ENCODE results near the gene CCDC50.

CCDC50 gene

DNA sequence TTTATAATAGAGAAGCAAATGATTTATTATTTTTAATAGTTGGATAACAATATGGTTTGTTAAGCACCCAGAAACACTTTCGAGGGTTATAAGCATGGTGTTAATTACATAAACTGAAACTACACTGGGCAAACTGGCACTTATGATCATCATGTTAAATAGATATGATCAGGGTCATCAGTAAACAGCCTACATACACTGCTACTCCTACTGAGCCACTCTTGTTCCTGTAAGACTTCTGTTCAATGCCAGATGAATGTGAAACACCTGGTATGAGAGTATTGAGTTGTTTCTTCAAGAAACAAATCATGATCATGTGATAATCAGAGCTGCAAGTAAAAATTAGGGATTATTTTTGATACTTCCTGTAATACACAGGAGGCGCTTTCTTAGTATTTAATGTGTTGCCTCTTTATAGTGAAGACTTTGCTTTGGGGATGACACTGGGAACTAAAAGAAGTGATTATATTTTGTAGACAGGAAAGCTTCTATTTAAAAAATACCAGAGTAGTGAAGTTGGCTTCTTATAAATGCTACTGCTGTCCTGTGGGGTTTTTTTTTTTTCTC, 33.4 kb downstream of the CCDC50 start:
- Histone ChIP-seq H3K27me3 (ENCODE audit: insufficient read depth, low read length) (no peaks in the 10 kb centered on the region), H3K4me3 (ENCODE audit: low read depth, low read length) (no peak overlapping the region), H3K4me1 (ENCODE audit: control insufficient read depth, insufficient read depth, low read length, unreplicated experiment) (peaks cover 12% of the 10 kb centered on the region), H3K36me3 (ENCODE audit: insufficient read depth, low read length) (peaks cover 42% of the 10 kb centered on the region), H3K79me2 (ENCODE audit: control insufficient read depth, insufficient read depth, low read length, unreplicated experiment) (peaks cover 7% of the 10 kb centered on the region), H3K27ac (ENCODE audit: low read depth, low read length) (no peak overlapping the region), H2AFZ (ENCODE audit: low read length, unreplicated experiment) (no peak overlapping the region)

GRCh38 chr3:191363221-191363620, 34.0 kb downstream of the CCDC50 start:
- peaks cover 3% of the 10 kb centered on the region for H3K79me2 ChIP-seq (ENCODE audit: control insufficient read depth, insufficient read depth, low read length, unreplicated experiment)
- no peak overlapping the region for H2AFZ ChIP-seq (ENCODE audit: low read length, unreplicated experiment)
- H3K27ac ChIP-seq (ENCODE audit: low read depth, low read length), result no peak overlapping the region
- peaks cover 41% of the 10 kb centered on the region for H3K36me3 ChIP-seq (ENCODE audit: insufficient read depth, low read length)
- peaks cover 12% of the 10 kb centered on the region for H3K4me1 ChIP-seq (ENCODE audit: control insufficient read depth, insufficient read depth, low read length, unreplicated experiment)
- no peaks in the 10 kb centered on the region for H3K27me3 ChIP-seq (ENCODE audit: insufficient read depth, low read length)
- H3K4me3 ChIP-seq (ENCODE audit: low read depth, low read length), result no peak overlapping the region

DNA sequence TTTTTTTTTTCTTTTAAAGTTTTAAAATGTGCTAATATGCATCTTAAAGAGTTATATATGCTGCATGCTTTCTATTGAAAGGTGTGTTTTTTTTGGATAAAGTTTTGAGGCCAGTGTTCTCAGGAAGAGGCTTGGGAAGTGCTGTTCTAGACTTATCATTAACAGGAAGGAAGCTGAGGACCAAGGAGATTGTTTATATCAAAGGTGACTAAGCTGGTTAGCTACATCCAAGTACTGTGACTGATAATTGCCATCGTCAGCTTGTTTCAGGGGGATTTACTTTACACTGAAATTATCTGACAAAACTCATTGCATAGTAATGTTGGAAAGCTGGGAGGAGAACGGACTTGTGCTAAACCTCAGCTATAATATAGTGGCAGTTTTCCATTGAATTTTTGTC, 37.5 kb downstream of the CCDC50 start:
- Histone ChIP-seq H3K27me3 (ENCODE audit: insufficient read depth, low read length) (no peaks in the 10 kb centered on the region), H3K79me2 (ENCODE audit: control insufficient read depth, insufficient read depth, low read length, unreplicated experiment) (no peaks in the 10 kb centered on the region), H3K4me1 (ENCODE audit: control insufficient read depth, insufficient read depth, low read length, unreplicated experiment) (peaks cover 12% of the 10 kb centered on the region), H3K36me3 (ENCODE audit: insufficient read depth, low read length) (peaks cover 24% of the 10 kb centered on the region), H2AFZ (ENCODE audit: low read length, unreplicated experiment) (no peak overlapping the region), H3K27ac (ENCODE audit: low read depth, low read length) (no peak overlapping the region), H3K4me3 (ENCODE audit: low read depth, low read length) (no peak overlapping the region)

DNA sequence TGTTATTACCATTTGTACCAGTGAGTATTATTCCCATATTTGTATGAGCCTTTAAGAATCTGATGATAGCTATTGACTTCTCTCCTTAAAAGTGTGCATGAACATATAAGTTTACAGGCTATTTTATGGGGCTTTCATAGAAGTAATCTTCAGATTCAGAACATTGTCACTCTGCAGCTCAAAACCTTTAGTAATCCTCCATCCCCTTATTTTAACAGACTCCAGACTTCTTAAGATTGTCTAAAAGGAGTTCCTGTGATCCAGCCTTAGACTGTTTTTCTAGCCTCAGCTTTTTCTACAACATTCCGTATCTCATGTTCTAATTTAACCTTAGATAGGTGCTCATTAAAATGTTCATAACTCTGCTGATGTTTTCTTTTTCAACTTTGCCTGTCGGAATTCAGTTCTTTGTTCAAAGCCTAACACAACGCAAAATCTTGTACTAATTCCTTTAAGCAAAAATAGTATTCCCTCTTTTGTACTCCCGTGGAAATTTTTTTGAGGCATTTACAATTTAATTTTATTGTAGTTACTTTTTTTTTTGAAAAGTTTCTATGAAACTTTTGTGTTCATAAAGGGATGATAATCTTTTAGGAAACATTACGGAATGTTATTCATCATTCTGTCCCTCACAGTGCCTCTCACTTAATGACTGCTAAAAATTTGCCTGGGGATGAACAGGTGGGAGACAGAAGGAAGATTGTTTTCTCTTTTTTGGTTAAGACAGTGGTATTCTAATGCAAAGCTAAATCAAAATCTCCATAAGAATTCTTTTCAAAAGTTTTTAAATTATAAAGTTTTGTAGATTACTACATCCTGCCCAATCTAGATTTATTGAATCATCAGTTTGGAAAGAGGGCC, 39.8 kb downstream of the CCDC50 start:
- Histone ChIP-seq H2AFZ (ENCODE audit: low read length, unreplicated experiment) (no peak overlapping the region), H3K36me3 (ENCODE audit: insufficient read depth, low read length) (peaks cover 13% of the 10 kb centered on the region), H3K27ac (ENCODE audit: low read depth, low read length) (no peak overlapping the region), H3K27me3 (ENCODE audit: insufficient read depth, low read length) (no peaks in the 10 kb centered on the region), H3K4me1 (ENCODE audit: control insufficient read depth, insufficient read depth, low read length, unreplicated experiment) (peaks cover 15% of the 10 kb centered on the region), H3K4me3 (ENCODE audit: low read depth, low read length) (no peak overlapping the region), H3K79me2 (ENCODE audit: control insufficient read depth, insufficient read depth, low read length, unreplicated experiment) (peaks cover 2% of the 10 kb centered on the region)

DNA sequence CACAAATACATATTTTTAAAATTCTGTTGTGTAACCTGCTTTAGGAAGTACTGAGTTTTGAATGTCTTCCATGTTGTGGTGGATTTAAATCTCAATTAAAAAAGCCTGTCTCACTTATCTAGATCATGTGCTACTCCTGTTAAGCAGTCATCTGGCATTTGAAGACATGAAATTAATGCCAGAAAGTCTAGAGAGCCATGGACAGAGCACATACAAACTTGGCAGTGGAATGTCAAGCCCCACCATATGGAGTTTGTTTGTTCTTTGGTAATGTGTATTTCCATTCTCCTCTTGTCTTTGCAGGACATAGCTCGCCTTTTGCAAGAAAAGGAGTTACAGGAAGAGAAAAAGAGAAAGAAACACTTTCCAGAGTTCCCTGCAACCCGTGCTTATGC, 40.4 kb downstream of the CCDC50 start:
- H3K4me3 ChIP-seq (ENCODE audit: low read depth, low read length), result no peak overlapping the region
- H3K79me2 ChIP-seq (ENCODE audit: control insufficient read depth, insufficient read depth, low read length, unreplicated experiment), result peaks cover 2% of the 10 kb centered on the region
- H3K36me3 ChIP-seq (ENCODE audit: insufficient read depth, low read length), result peaks cover 13% of the 10 kb centered on the region
- H3K4me1 ChIP-seq (ENCODE audit: control insufficient read depth, insufficient read depth, low read length, unreplicated experiment), result peaks cover 15% of the 10 kb centered on the region
- H2AFZ ChIP-seq (ENCODE audit: low read length, unreplicated experiment), result no peak overlapping the region
- no peak overlapping the region for H3K27ac ChIP-seq (ENCODE audit: low read depth, low read length)
- no peaks in the 10 kb centered on the region for H3K27me3 ChIP-seq (ENCODE audit: insufficient read depth, low read length)

GRCh38 chr3:191372122-191372521, 42.9 kb downstream of the CCDC50 start:
- peaks cover 19% of the 10 kb centered on the region for H3K4me1 ChIP-seq (ENCODE audit: control insufficient read depth, insufficient read depth, low read length, unreplicated experiment)
- peaks cover 22% of the 10 kb centered on the region for H3K36me3 ChIP-seq (ENCODE audit: insufficient read depth, low read length)
- no peak overlapping the region for H2AFZ ChIP-seq (ENCODE audit: low read length, unreplicated experiment)
- H3K79me2 ChIP-seq (ENCODE audit: control insufficient read depth, insufficient read depth, low read length, unreplicated experiment), result peaks cover 3% of the 10 kb centered on the region
- H3K4me3 ChIP-seq (ENCODE audit: low read depth, low read length), result no peak overlapping the region
- no peak overlapping the region for H3K27ac ChIP-seq (ENCODE audit: low read depth, low read length)
- H3K27me3 ChIP-seq (ENCODE audit: insufficient read depth, low read length), result no peaks in the 10 kb centered on the region

GRCh38 chr3:191373327-191373726, 44.1 kb downstream of the CCDC50 start:
- Histone ChIP-seq H3K79me2 (ENCODE audit: control insufficient read depth, insufficient read depth, low read length, unreplicated experiment) (peaks cover 9% of the 10 kb centered on the region), H3K27me3 (ENCODE audit: insufficient read depth, low read length) (no peaks in the 10 kb centered on the region), H3K4me3 (ENCODE audit: low read depth, low read length) (no peak overlapping the region), H3K36me3 (ENCODE audit: insufficient read depth, low read length) (peaks cover 22% of the 10 kb centered on the region), H3K27ac (ENCODE audit: low read depth, low read length) (no peak overlapping the region), H2AFZ (ENCODE audit: low read length, unreplicated experiment) (no peak overlapping the region), H3K4me1 (ENCODE audit: control insufficient read depth, insufficient read depth, low read length, unreplicated experiment) (peaks cover 31% of the 10 kb centered on the region)

GRCh38 chr3:191376516-191377141, 47.4 kb downstream of the CCDC50 start:
- peak overlapping the region; percentile 92 for H3K27ac ChIP-seq (ENCODE audit: low read depth, low read length)
- H3K36me3 ChIP-seq (ENCODE audit: insufficient read depth, low read length), result peaks cover 26% of the 10 kb centered on the region
- H3K27me3 ChIP-seq (ENCODE audit: insufficient read depth, low read length), result no peaks in the 10 kb centered on the region
- H3K4me3 ChIP-seq (ENCODE audit: low read depth, low read length), result peak overlapping the region; percentile 56
- peak overlapping the region; percentile 70 for H2AFZ ChIP-seq (ENCODE audit: low read length, unreplicated experiment)
- H3K79me2 ChIP-seq (ENCODE audit: control insufficient read depth, insufficient read depth, low read length, unreplicated experiment), result peaks cover 9% of the 10 kb centered on the region
- peaks cover 36% of the 10 kb centered on the region for H3K4me1 ChIP-seq (ENCODE audit: control insufficient read depth, insufficient read depth, low read length, unreplicated experiment)

- Histone ChIP-seq H2AFZ (ENCODE audit: low read length, unreplicated experiment) (no peak overlapping the region), H3K4me3 (ENCODE audit: low read depth, low read length) (peak overlapping the region; percentile 32; the same call in 1 of the 2 replicates), H3K79me2 (ENCODE audit: control insufficient read depth, insufficient read depth, low read length, unreplicated experiment) (peaks cover 7% of the 10 kb centered on the region), H3K4me1 (ENCODE audit: control insufficient read depth, insufficient read depth, low read length, unreplicated experiment) (peaks cover 32% of the 10 kb centered on the region), H3K36me3 (ENCODE audit: insufficient read depth, low read length) (peaks cover 37% of the 10 kb centered on the region), H3K27ac (ENCODE audit: low read depth, low read length) (peak overlapping the region; percentile 92; the same call in 1 of the 2 replicates), H3K27me3 (ENCODE audit: insufficient read depth, low read length) (no peaks in the 10 kb centered on the region)
These were observed 49.1 kb downstream of the CCDC50 start for GRCh38 chr3:191378142-191378812.

GRCh38 chr3:191379446-191379845, 50.3 kb downstream of the CCDC50 start:
- H3K27me3 ChIP-seq (ENCODE audit: insufficient read depth, low read length), result no peaks in the 10 kb centered on the region
- peaks cover 32% of the 10 kb centered on the region for H3K4me1 ChIP-seq (ENCODE audit: control insufficient read depth, insufficient read depth, low read length, unreplicated experiment)
- H3K79me2 ChIP-seq (ENCODE audit: control insufficient read depth, insufficient read depth, low read length, unreplicated experiment), result peaks cover 7% of the 10 kb centered on the region
- peaks cover 37% of the 10 kb centered on the region for H3K36me3 ChIP-seq (ENCODE audit: insufficient read depth, low read length)
- H3K4me3 ChIP-seq (ENCODE audit: low read depth, low read length), result no peak overlapping the region
- no peak overlapping the region for H2AFZ ChIP-seq (ENCODE audit: low read length, unreplicated experiment)
- no peak overlapping the region for H3K27ac ChIP-seq (ENCODE audit: low read depth, low read length)

Measured in ACC112 (cell line).